Upper lobe of left lung (tissue), 4 donors: ENCODE results near the gene NDUFB10.

Experiments used
- EP300 ChIP-seq, 4 donors: sonication (generic); formaldehyde crosslinking; IDR thresholded peaks; one replicate each; pipeline ENCODE4 v1.5.1; 2017; ENCODE audit warnings: antibody characterized with exemption in 4 of 4, control low read depth in 2 of 4
- POLR2A ChIP-seq, 4 donors: fragments of 450-650 bp; IDR thresholded peaks; one replicate each; pipeline ENCODE4 v1.5.1; 2016 to 2017; ENCODE audit warnings: antibody characterized with exemption in 4 of 4, mild to moderate bottlenecking in 2 of 4
- TF ChIP-seq, protein P1 (sequence below), 6 experiments: fragments of 450-650 bp in 4 of 6; fragments of 200-600 bp in 2 of 6; sonication (generic) in 2 of 6; IDR thresholded peaks; one replicate each; pipeline ENCODE4 v1.5.1; 2016 to 2019; ENCODE audit warnings: antibody characterized with exemption in 6 of 6

DNA sequence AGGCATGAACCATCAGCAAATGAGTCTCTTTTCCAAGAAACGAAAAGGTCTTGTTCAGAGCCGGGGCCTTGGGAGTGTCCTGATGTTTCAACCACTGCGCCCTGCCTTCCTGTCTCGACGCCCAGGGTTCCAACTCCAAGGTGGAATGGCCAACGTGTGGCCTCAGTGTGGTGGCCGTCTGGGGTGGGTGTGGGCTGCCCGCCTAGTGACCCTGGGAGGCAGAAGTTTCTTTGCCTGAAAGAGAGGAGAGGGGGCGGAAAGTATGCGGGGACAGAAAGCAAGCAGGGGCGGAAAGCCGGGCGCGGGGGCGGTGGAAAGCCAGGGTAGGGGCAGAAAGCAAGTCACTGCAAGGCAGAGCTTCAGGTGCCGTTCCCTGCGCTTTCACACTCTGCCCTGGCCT, 20.4 kb upstream of the NDUFB10 start:
- TF ChIP-seq, protein P1, sequence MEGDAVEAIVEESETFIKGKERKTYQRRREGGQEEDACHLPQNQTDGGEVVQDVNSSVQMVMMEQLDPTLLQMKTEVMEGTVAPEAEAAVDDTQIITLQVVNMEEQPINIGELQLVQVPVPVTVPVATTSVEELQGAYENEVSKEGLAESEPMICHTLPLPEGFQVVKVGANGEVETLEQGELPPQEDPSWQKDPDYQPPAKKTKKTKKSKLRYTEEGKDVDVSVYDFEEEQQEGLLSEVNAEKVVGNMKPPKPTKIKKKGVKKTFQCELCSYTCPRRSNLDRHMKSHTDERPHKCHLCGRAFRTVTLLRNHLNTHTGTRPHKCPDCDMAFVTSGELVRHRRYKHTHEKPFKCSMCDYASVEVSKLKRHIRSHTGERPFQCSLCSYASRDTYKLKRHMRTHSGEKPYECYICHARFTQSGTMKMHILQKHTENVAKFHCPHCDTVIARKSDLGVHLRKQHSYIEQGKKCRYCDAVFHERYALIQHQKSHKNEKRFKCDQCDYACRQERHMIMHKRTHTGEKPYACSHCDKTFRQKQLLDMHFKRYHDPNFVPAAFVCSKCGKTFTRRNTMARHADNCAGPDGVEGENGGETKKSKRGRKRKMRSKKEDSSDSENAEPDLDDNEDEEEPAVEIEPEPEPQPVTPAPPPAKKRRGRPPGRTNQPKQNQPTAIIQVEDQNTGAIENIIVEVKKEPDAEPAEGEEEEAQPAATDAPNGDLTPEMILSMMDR (IDR thresholded peaks at IDR 0.05), result no peak
- no peak for TF ChIP-seq EP300 (IDR thresholded peaks at IDR 0.05)
- TF ChIP-seq POLR2A (IDR thresholded peaks at IDR 0.05), result no peak
